PC-3 (cell line): ENCODE measurements around the gene MAP7. TPM values are rescaled to one million over a fixed set of nuclear protein-coding genes. Genes with fewer than 3 reads are reported as not detected.

ENCODE experiments used
- ATAC-seq: fragments of 200-7000 bp; cut with Tn5 transposase; 2 replicates; pipeline ENCODE4 v1.9.1; 2020; ENCODE audit warnings: mild to moderate bottlenecking, moderate library complexity
- BruUV-seq: library from RNA; stranded (reverse); fragments of 400-500 nt; replicated peaks from 2 replicates; lab custom pipeline; 2021; lab: Mats Ljungman, UMichigan
- CTCF ChIA-PET: fragments of 300-600 bp; sonication (Branson Sonifier 250); formaldehyde crosslinking; loops from one replicate; lab custom pipeline; 2022; ENCODE audit warnings: antibody characterized with exemption; lab: Charles Lee
- POLR2A ChIA-PET: fragments of 300-600 bp; sonication (Branson Sonifier 250); formaldehyde crosslinking; loops from one replicate; lab custom pipeline; 2022; ENCODE audit warnings: antibody characterized with exemption; ENCODE audit not compliant: unreplicated experiment; lab: Charles Lee
- DNase-seq: peaks from one replicate; pipeline ENCODE4 v3.0.0-alpha.2; 2015
- H2AFZ ChIP-seq: fragments of 300-600 bp; sonication (generic); 2 replicates; pipeline ENCODE4 v1.6.0; 2016; ENCODE audit warnings: antibody characterized with exemption, low read length
- H3F3A ChIP-seq: fragments of 300-600 bp; sonication (generic); one replicate; pipeline ENCODE4 v1.6.0; 2017; ENCODE audit warnings: antibody characterized with exemption, low read length, control low read depth, mild to moderate bottlenecking; ENCODE audit not compliant: unreplicated experiment
- H3K27ac ChIP-seq: fragments of 300-600 bp; sonication (generic); 2 replicates; pipeline ENCODE4 v1.5.1; 2016; ENCODE audit warnings: mild to moderate bottlenecking, low read length
- H3K27me3 ChIP-seq: fragments of 300-600 bp; sonication (generic); 2 replicates; pipeline ENCODE4 v1.6.1; 2016; ENCODE audit warnings: low read length, mixed read lengths
- H3K36me3 ChIP-seq: fragments of 300-600 bp; sonication (generic); 2 replicates; pipeline ENCODE4 v1.6.1; 2016; ENCODE audit warnings: low read depth, mixed run types, low read length, mixed read lengths
- H3K4me1 ChIP-seq: fragments of 300-600 bp; sonication (generic); 2 replicates; pipeline ENCODE4 v1.5.1; 2016; ENCODE audit warnings: low read length; ENCODE audit not compliant: insufficient read depth
- H3K4me2 ChIP-seq: fragments of 300-600 bp; sonication (generic); 2 replicates; pipeline ENCODE4 v1.6.0; 2016; ENCODE audit warnings: low read length
- H3K4me3 ChIP-seq: fragments of 300-600 bp; sonication (generic); 2 replicates; pipeline ENCODE4 v1.5.1; 2016; ENCODE audit warnings: mild to moderate bottlenecking, low read length, mixed read lengths
- H3K79me2 ChIP-seq: fragments of 300-600 bp; sonication (generic); 2 replicates; pipeline ENCODE4 v1.6.1; 2017; ENCODE audit warnings: low read length, mixed read lengths
- H3K9ac ChIP-seq: fragments of 300-600 bp; sonication (generic); 2 replicates; pipeline ENCODE4 v1.6.0; 2016; ENCODE audit warnings: mild to moderate bottlenecking, low read length
- H3K9me2 ChIP-seq: fragments of 300-600 bp; sonication (generic); replicated peaks from 2 replicates; pipeline ENCODE4 v1.6.1; 2016; ENCODE audit warnings: mixed run types, low read length, mixed read lengths
- H3K9me3 ChIP-seq: fragments of 300-600 bp; sonication (generic); 2 replicates; pipeline ENCODE4 v1.6.1; 2016; ENCODE audit warnings: low read length, mixed read lengths
- H4K20me1 ChIP-seq: fragments of 300-600 bp; sonication (generic); 2 replicates; pipeline ENCODE4 v1.6.1; 2016; ENCODE audit warnings: low read length, mixed read lengths
- EZH2 ChIP-seq: fragments of 300-600 bp; sonication (generic); IDR thresholded peaks from one replicate; pipeline ENCODE4 v1.6.1; 2017; ENCODE audit warnings: antibody characterized with exemption, mild to moderate bottlenecking, low read length; ENCODE audit not compliant: unreplicated experiment
- EZH2phosphoT487 ChIP-seq: fragments of 300-600 bp; sonication (generic); IDR thresholded peaks from 2 replicates; pipeline ENCODE4 v1.6.1; 2018; ENCODE audit warnings: mild to moderate bottlenecking, antibody characterized with exemption, low read length, borderline replicate concordance
- intact Hi-C: fragments of 100-400 bp; cut with micrococcal nuclease; formaldehyde crosslinking; loops from 2 replicates; pipeline ENCODE4 v1.9.0; 2023
- total RNA-seq: library from RNA; depleted of rRNA; stranded (reverse); fragments of >200 nt; gene quantifications from 2 replicates; pipeline ENCODE4 v1.2.3, GENCODE V29; 2014
- TF ChIP-seq, protein P1 (sequence below): fragments of 300-600 bp; sonication (generic); conservative IDR thresholded peaks from 2 replicates; pipeline ENCODE4 v1.5.1; 2017; ENCODE audit warnings: antibody characterized with exemption, low read depth, mild to moderate bottlenecking, low read length

The MAP7 gene
- total RNA-seq, 1 experiment from 2014 or later: 13.9 TPM

DNA sequence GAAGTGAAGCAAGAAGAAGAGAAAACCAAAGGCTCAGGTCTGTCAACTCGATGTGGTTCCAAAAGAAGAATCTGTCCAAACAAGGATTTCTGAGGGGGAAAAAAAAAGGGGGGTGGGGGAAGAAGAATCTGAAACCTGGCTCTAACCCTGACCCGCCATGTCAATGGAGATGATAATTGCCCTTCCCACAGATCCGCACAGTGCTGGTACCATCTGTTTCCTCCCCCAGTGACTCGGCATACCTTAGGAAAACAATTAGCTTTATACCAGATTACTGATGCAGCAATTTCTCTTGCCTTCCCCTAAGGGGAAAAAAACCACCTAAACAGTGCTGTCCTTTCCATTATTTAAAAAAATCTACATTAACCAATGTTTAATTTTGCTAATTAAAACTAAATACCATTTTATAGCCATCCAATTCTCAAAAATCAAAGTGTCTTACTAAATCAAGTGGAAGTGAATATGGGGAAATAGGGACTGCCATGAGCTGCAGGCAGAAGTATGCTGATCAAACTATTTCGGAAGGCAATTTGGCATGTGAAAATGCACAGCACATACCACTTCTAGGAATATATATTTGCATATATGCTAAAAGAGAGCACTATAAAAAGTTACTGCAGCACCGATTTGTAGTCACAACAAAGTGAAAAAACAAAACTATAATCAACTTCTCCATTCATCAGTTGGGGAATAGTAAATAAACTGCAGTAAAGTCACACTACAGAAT is 46.8 kb downstream of the MAP7 start:
- CTCF ChIA-PET: no interaction called here
- Histone ChIP-seq H3K4me2 (no peak overlapping the region), H3K9ac (no peak overlapping the region), H3K9me2 (no peaks in the 10 kb centered on the region), H3K36me3 (no peaks in the 10 kb centered on the region), H3K4me1 (no peaks in the 10 kb centered on the region), H2AFZ (no peak overlapping the region), H3K27me3 (no peaks in the 10 kb centered on the region), H3K79me2 (0 out of 2 replicates have a peak, but pooled peaks cover 3% of the 10 kb centered on the region), H3F3A (no peaks in the 10 kb centered on the region), H4K20me1 (no peaks in the 10 kb centered on the region), H3K4me3 (no peak overlapping the region), H3K27ac (no peak overlapping the region), H3K9me3 (no peaks in the 10 kb centered on the region)
- TF ChIP-seq, protein P1, sequence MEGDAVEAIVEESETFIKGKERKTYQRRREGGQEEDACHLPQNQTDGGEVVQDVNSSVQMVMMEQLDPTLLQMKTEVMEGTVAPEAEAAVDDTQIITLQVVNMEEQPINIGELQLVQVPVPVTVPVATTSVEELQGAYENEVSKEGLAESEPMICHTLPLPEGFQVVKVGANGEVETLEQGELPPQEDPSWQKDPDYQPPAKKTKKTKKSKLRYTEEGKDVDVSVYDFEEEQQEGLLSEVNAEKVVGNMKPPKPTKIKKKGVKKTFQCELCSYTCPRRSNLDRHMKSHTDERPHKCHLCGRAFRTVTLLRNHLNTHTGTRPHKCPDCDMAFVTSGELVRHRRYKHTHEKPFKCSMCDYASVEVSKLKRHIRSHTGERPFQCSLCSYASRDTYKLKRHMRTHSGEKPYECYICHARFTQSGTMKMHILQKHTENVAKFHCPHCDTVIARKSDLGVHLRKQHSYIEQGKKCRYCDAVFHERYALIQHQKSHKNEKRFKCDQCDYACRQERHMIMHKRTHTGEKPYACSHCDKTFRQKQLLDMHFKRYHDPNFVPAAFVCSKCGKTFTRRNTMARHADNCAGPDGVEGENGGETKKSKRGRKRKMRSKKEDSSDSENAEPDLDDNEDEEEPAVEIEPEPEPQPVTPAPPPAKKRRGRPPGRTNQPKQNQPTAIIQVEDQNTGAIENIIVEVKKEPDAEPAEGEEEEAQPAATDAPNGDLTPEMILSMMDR: no peak
- no peak for TF ChIP-seq EZH2
- TF ChIP-seq EZH2phosphoT487: no peak
- no peak for ATAC-seq
- intact Hi-C loops: no loop called here
- no peak for DNase-seq
- POLR2A ChIA-PET: no interaction called here
- no TSS peak for BruUV-seq

DNA sequence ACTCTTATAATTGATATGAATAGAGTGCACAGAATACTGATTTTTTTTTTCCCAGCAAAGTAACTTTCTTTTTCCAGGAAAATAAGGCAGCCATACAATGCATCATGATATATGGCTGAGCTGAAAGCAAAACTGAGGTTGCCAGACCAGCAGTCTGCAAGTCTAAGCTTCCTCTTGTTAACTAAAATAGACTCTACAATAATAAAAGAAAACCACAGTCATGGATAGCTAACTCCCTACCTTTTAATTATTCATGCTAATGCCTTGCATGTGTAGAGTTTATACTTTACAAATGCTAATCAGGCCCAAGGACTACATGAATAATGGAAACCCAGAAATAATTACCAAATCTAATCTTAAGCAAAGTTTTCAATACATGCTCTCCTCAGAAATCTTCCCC is 47.4 kb downstream of the MAP7 start:
- Histone ChIP-seq H3K4me3 (no peak overlapping the region), H3K4me1 (no peaks in the 10 kb centered on the region), H3K9me2 (no peaks in the 10 kb centered on the region), H3K4me2 (no peak overlapping the region), H3K79me2 (0 out of 2 replicates have a peak, but pooled peaks cover 3% of the 10 kb centered on the region), H2AFZ (no peak overlapping the region), H3K9me3 (no peaks in the 10 kb centered on the region), H3K27me3 (no peaks in the 10 kb centered on the region), H3K27ac (no peak overlapping the region), H4K20me1 (no peaks in the 10 kb centered on the region), H3K9ac (no peak overlapping the region), H3K36me3 (no peaks in the 10 kb centered on the region), H3F3A (no peaks in the 10 kb centered on the region)
- TF ChIP-seq EZH2phosphoT487: no peak
- TF ChIP-seq, protein P1: no peak
- TF ChIP-seq EZH2: no peak
- intact Hi-C loops: no loop called here
- ATAC-seq (no peak), DNase-seq (no peak)
- no TSS peak for BruUV-seq
- ChIA-PET CTCF (no interaction called here), POLR2A (no interaction called here)

DNA sequence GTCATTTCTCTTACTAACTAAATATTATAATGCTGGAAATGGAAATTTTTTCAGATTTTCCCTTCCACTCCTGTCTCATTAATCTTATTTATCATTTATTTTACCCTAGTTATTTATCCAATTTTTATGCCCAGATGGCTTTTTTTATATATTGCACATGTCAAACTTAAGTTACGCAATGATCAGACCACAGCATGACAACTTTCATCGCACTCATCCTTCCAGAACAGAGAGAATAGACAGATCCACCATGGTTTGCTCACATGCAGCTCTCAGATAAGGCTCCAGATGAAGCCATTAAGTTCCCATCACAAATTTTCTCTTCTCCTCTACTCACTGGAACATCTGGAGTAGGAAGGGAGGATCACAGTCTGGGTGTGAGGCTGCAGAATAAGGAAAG is 48.7 kb downstream of the MAP7 start:
- intact Hi-C loops: no loop called here
- Histone ChIP-seq H3K27me3 (no peaks in the 10 kb centered on the region), H3K4me3 (no peak overlapping the region), H3K36me3 (no peaks in the 10 kb centered on the region), H3K4me1 (no peaks in the 10 kb centered on the region), H3K4me2 (no peak overlapping the region), H3F3A (no peaks in the 10 kb centered on the region), H2AFZ (no peak overlapping the region), H3K79me2 (0 out of 2 replicates have a peak, but pooled peaks cover 3% of the 10 kb centered on the region), H3K27ac (no peak overlapping the region), H3K9me2 (no peaks in the 10 kb centered on the region), H3K9ac (no peak overlapping the region), H3K9me3 (no peaks in the 10 kb centered on the region), H4K20me1 (no peaks in the 10 kb centered on the region)
- TF ChIP-seq EZH2phosphoT487 (no peak), EZH2 (no peak)
- TF ChIP-seq, protein P1: no peak
- BruUV-seq: no TSS peak
- DNase-seq (no peak), ATAC-seq (no peak)
- ChIA-PET POLR2A (no interaction called here), CTCF (no interaction called here)
